H7 (cell line): ENCODE measurements around the gene ADCYAP1R1. TPM values are rescaled to one million over a fixed set of nuclear protein-coding genes. Genes with fewer than 3 reads are reported as not detected.

Experiments used
- DNase-seq: peaks from one replicate; pipeline ENCODE4 v3.0.0; 2012
- H3K27me3 ChIP-seq: 2 replicates; pipeline ENCODE4 v1.6.0; 2011; ENCODE audit warnings: mild to moderate bottlenecking, low read length; ENCODE audit not compliant: control insufficient read depth, insufficient read depth
- H3K36me3 ChIP-seq: replicated peaks from 2 replicates; pipeline ENCODE4 v1.5.1; 2011; ENCODE audit warnings: low read length; ENCODE audit not compliant: control insufficient read depth, insufficient read depth
- H3K4me3 ChIP-seq: 2 replicates; pipeline ENCODE4 v1.5.1; 2011; ENCODE audit warnings: low read depth, mild to moderate bottlenecking, control low read depth, low read length, moderate library complexity; ENCODE audit not compliant: insufficient read depth
- total RNA-seq: library from RNA; depleted of rRNA; stranded (reverse); fragments of >200 nt; shearing (Covaris generic); gene quantifications from 2 replicates; pipeline ENCODE4 v1.2.3, GENCODE V29; 2014; rRNA removed

The ADCYAP1R1 gene
- 1.8 TPM in 2 replicates for total RNA-seq

DNA sequence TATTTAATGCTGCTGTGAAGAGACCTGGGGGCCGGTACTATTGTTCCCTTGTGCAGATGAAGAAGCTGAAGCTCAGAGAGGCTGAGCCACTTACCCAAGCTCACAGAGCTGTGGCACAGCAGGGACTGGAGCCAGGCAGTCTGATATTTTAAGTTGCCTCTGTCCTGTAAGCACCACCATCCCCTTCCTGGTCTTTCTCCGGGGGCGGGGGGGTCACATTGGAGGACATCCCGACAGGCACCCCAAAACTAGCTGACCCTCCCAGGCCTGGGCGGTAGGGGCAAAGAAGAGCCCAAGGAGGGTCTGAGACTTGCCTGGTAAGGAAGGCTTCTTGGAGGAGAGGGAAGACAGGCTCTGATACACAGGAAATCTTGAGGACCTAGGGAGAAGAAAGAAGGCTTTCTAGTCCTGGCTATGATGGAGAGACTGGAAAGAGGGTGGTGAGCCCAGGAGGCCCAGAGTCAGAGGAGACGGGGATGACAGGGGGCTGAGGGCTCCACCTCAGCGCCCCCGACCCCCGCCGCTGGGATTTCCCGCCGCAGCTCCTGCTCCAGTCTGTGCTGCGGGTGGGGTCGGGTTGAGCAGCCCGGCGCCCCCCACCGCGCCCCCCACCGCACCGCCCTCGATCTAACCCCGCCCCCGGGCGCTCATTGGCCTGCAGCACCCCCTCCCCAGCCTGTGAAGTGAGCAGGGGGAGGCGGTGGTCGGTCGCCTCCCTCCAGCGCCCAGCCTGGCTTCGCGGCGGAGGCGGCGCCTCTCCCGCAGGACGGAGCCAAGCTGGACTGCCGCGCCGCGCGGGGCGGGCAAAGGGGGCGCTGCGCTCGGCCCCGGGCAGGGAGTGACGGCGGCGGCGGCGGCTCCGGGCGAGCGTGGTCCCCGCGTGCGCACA lies at the start of gene ADCYAP1R1:
ADCYAP1R1 (plus strand) TSS at position 711 of the 889 bp plus-strand sequence. CDS start 10,957 bp downstream, outside the sequence.
- no peaks in the 10 kb centered on the region for H3K36me3 ChIP-seq
- peak within 1 kb of the TSS; percentile 48 for H3K4me3 ChIP-seq
- DNase-seq, result peak; percentile 99
- H3K27me3 ChIP-seq, result peaks cover 45% of the 10 kb centered on the region

DNA sequence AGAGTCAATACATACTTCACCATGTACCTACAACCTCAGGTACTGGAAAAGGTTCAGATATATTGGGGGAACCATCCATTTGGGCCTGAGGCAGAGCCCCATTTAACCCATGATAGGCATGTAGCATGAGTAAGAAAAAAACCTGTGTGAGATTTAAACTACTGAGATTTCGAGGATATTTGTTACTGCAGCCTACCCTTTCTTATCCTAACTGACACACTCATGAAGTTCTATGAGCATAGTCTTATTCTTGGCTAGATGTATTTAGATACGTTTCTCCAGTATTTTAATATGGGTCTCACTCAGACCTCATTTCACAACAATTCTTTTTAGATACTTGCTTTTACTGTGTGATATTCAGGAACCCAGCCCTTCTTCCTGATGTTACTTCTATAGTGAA lies 49.0 kb upstream of the ADCYAP1R1 start:
- Histone ChIP-seq H3K4me3 (no peak overlapping the region), H3K36me3 (no peaks in the 10 kb centered on the region), H3K27me3 (no peaks in the 10 kb centered on the region)
- DNase-seq, result no peak

DNA sequence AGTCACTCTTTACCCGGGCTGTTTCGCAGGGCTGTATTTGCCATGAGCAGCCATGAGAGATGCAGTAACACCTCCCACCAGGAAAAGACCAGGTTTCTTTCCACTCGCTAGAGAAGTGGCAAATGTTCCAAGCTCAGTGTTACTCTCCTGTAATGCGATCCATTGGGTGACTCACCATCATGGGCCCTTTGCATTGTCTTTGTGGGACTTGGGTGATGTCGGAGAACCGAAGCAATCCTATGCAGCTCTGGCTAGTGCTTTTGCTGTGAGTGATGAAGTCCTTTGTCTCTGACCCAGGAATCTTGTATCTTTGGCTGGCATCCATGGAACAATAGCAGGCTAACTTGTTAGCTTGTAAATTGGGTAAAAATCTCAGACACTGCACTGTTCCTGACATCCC lies 48.4 kb upstream of the ADCYAP1R1 start:
- DNase-seq, result no peak
- Histone ChIP-seq H3K27me3 (no peaks in the 10 kb centered on the region), H3K36me3 (no peaks in the 10 kb centered on the region), H3K4me3 (no peak overlapping the region)

DNA sequence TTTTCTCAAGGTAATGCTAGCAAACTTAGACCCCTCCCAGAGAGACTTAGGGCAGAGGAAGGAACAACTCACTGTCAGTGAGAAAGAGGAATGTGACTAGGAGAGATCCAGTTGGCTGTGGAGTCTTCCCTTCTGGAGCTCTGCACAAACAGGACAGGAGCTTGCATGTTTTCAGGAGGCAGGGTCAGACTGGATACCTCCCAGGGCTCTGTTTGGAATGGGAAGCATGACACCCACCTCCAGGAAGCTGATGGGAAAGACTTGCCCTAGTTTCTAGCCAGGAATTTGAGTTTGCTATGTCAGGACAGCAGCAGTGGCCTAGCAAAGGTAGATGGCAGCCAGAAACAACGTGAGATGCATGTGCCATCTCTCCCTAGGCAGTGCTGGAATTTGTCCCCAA lies 47.7 kb upstream of the ADCYAP1R1 start:
- Histone ChIP-seq H3K4me3 (no peak overlapping the region), H3K27me3 (no peaks in the 10 kb centered on the region), H3K36me3 (no peaks in the 10 kb centered on the region)
- DNase-seq, result no peak

DNA sequence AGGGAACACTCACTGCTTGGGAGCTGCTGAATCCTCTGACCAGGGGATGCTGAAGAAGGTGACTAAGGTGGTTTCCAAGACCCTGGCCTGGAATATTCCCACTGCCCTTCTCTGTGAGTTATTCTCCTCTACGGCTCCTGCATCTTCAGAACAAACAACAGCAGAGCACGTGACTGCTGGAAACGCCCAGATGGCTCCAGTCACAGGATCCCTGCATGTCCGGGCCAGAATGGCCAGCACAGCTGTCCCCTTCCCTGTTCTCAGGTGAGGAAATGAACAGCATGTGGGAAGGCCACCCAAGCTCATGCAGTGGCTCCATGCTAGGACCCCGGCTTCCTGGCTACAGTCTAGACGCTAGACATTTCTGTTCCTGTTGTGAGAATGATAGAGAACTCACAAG lies 45.3 kb upstream of the ADCYAP1R1 start:
- Histone ChIP-seq H3K36me3 (no peaks in the 10 kb centered on the region), H3K4me3 (no peak overlapping the region), H3K27me3 (no peaks in the 10 kb centered on the region)
- no peak for DNase-seq

DNA sequence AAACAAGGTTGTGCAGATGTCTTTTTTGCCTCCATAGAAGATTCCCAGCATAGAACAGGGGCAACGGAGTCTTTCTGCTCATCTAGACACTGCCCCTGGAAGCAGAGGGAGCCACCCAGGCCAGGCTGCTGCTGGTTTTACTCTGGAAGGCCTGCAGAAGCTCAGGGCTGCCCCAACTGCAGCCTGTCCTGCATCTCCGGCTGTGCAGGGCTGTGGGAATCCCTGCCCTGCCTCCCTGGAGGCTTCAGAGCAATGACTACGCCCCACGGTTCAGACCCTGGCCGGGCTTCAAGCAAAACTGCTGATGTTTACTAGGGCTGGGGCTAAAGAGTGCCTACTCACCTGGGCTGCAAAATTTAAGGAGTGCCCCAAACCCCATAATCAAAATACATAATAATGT lies 44.5 kb upstream of the ADCYAP1R1 start:
- no peak for DNase-seq

DNA sequence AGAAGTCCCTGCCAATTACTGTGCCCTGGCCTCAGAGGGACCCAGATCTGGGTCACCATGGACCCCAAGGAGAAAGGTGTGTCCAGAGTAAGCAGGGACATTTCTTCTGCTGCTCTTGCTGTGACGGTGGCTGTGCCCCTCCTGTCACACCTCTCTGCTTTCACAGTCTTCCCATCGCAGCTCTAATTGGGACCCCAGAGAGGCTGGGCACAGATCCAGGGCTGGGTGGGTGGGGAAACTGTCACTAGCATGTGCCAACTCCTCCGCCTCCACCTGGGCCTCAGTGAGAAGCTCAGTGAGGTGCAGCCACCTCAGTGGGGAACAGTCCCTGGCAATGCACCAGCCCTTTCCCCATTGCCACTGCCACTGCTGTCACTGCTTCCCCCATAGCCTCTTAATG lies 37.3 kb upstream of the ADCYAP1R1 start:
- Histone ChIP-seq H3K4me3 (no peak overlapping the region), H3K36me3 (no peaks in the 10 kb centered on the region), H3K27me3 (no peaks in the 10 kb centered on the region; the same call in 1 of the 2 replicates)
- no peak for DNase-seq

More for the DNA sequence above, 44.5 kb upstream of the ADCYAP1R1 start:
- Histone ChIP-seq H3K36me3 (no peaks in the 10 kb centered on the region), H3K4me3 (no peak overlapping the region), H3K27me3 (no peaks in the 10 kb centered on the region)

DNA sequence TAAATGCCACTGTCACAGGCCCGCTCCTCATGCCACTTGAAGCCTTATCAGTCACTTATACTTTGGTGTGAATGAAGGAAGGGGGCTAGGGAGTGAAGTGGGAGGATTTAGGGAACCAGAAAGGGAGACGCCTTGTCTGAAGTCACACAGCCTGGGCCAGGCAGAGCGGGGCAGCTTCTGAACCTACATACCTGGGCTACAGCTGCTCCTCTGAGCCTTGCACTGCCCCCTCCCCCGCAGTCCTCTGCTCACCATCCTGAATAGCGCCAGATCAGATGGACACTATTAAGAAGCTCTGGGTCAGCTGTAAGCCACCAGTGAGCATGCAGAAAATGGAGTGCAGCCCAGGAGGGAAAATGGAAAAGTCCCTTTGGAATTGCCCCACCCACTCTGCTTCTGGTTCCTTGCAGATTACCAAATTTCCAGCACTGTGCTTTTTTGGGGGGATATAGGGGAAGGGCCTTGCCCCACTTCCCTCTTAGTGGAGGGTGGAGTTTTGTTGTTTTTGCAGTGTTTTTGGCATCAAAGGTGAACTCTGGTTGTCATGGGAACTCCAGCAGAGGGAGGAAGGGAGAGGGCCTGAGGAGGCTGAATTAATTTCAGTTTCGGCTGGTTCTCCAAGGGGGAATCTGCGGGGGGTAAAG lies 35.0 kb upstream of the ADCYAP1R1 start:
- no peaks in the 10 kb centered on the region; the same call in 1 of the 2 replicates for H3K27me3 ChIP-seq
- no peak overlapping the region for H3K4me3 ChIP-seq
- no peaks in the 10 kb centered on the region for H3K36me3 ChIP-seq
- peak; percentile 53 for DNase-seq

DNA sequence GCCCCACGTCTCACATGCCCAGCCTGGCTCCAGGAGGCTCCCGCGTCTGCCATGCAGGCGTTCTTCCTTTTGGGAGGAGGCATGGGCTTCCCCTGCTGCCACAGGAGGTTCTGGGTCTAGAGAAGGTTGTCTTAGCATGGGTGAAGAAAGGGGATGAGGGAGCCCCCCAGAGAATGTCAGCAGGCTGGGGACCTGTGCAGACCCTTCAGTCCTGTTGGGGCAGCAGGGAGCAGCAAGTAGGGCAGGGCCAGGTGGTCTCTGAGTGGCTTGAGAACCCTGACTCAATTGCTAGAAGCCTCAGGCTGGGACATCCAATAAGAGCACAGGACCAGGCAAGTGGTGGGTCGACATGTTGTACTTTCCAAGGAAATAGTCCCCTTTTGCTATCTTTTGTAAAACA lies 34.4 kb upstream of the ADCYAP1R1 start:
- no peaks in the 10 kb centered on the region for H3K36me3 ChIP-seq
- no peaks in the 10 kb centered on the region; the same call in 1 of the 2 replicates for H3K27me3 ChIP-seq
- no peak for DNase-seq
- H3K4me3 ChIP-seq, result no peak overlapping the region

DNA sequence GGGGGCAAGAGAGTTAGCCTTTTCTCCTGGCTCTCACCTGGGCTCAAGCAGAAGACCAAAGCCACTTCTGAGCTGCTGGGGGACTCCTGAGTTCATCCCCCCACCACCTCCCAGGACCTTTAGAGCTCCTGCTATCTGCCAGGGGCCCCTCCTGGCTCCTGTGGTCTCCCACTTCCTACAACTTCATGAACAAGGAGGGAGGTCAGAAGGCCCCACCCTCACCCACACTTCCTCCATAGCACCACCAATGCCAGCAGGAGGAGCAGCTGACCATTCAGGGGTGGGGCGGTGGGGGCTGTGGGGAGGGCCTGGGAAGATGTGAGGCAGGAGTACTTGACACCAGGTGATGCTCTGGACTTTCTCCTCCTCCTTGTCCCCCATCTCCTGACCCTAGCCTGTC lies 32.6 kb upstream of the ADCYAP1R1 start:
- Histone ChIP-seq H3K36me3 (no peaks in the 10 kb centered on the region), H3K27me3 (no peaks in the 10 kb centered on the region; the same call in 1 of the 2 replicates), H3K4me3 (no peak overlapping the region)
- DNase-seq, result no peak

DNA sequence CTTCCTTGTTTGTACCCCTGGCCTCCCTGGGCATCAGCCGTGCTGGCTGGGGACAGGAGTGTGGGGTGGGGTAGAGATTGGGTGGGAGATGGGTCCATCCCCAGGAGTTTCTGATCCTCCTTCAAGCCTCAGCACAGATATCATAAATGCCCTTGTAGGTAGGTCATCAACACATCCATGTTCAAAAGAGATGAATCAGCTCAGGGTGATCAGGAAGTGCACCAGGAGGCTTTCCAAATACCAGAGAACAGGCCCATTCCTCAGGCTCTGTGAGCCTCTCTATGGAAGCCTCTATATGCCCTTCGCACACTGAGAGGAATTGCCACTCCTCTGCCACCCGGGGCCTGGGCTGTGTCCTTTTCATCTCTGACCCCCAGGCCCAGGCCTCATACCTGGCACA lies 31.9 kb upstream of the ADCYAP1R1 start:
- DNase-seq, result no peak
- Histone ChIP-seq H3K36me3 (no peaks in the 10 kb centered on the region), H3K27me3 (no peaks in the 10 kb centered on the region; the same call in 1 of the 2 replicates), H3K4me3 (no peak overlapping the region)

DNA sequence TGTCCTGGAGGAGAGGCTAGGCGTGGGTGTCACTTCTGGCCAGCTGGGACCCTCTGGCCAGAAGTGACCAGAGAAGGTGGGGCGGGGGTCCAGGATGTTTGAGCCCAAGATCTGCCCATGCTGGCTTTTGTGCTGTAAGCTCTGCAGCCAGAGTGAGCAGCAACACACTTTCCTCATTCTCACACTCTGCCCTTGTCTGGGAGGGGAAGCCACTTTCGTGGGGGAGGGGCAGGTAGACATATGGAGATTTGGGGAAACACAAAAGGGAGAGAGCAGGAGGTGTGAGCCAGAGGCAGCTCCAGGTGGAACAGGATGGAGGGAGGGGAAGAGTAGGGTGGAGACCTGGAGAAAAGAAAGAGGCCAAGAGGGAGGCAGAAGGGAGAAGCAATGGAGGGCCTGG lies 31.5 kb upstream of the ADCYAP1R1 start:
- peak; percentile 77 for DNase-seq
- Histone ChIP-seq H3K27me3 (no peaks in the 10 kb centered on the region; the same call in 1 of the 2 replicates), H3K36me3 (no peaks in the 10 kb centered on the region), H3K4me3 (no peak overlapping the region)

DNA sequence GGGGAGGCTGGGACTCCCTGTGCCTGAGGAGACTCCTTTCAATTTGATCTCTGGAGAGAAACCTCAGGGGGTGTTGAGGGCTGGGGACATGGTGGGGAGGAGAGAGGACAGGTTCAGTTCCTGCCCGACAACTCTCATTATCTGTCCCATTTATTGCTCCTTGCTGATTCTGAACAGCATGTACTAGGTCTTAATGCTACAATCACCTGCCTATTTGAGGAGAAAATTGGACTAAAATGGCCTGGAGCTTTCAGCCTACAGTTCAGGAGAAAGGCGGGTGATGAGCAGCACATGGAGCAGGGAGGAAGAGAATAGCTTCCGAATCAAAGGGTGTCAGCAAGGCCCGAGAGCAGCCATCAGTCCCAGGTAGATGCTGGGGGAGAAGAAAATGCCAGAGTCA lies 30.0 kb upstream of the ADCYAP1R1 start:
- no peak overlapping the region for H3K4me3 ChIP-seq
- H3K27me3 ChIP-seq, result no peaks in the 10 kb centered on the region; the same call in 1 of the 2 replicates
- DNase-seq, result no peak
- no peaks in the 10 kb centered on the region for H3K36me3 ChIP-seq

DNA sequence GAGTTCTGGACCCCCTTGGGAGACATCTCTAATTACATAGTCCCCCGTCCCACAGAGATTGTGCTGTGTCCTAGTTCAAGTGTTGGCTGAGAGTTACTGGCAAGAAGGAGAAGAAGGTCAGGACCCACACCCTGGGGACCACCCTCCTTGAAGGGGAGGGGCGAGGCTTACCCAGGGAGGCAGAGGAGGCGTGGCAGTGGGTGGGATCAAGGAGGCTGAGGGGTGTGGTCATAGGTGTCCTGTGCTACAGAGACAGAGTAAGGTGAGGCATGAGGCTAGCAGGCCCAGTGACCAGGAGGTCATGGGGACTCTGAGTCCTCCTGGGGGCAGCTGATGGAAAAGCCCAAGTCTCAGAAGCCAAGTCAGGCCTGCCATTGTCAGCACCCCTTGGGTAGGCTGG lies 29.4 kb upstream of the ADCYAP1R1 start:
- Histone ChIP-seq H3K4me3 (no peak overlapping the region), H3K27me3 (no peaks in the 10 kb centered on the region; the same call in 1 of the 2 replicates), H3K36me3 (no peaks in the 10 kb centered on the region)
- DNase-seq, result peak; percentile 71

DNA sequence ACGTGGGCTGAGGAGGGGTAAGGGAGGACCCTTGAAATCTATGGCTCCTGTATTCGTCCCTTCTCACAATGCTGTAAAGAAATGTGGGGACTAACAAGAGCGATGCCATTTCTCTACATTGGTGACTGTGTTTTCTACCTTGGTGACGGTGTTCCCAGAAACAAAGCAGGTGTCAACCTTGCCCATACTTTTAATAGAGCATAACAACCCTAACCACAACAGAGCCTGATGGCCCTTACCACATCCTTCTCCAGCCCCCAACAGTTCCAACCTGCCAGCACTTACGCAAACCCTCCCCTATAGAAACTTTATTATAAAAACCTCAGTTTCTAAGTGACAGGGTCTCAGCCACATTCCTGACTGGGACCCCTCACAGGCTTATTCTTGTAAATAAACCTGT lies 28.2 kb upstream of the ADCYAP1R1 start:
- no peak for DNase-seq
- Histone ChIP-seq H3K4me3 (no peak overlapping the region), H3K27me3 (no peaks in the 10 kb centered on the region), H3K36me3 (no peaks in the 10 kb centered on the region)
